Esophagus squamous epithelium (tissue), 4 donors: Measurements from ENCODE around the gene VMAC.

Experiments
- CTCF ChIP-seq, 6 experiments: fragments of 450-650 bp in 4 of 6; fragments of 200-600 bp in 2 of 6; sonication (generic) in 2 of 6; IDR thresholded peaks; one replicate each; pipeline ENCODE4 v1.5.1; 2016 to 2019; ENCODE audit warnings: antibody characterized with exemption in 6 of 6, mild to moderate bottlenecking in 4 of 6, moderate library complexity in 4 of 6
- POLR2A ChIP-seq, 4 donors: fragments of 450-650 bp; IDR thresholded peaks; one replicate each; pipeline ENCODE4 v1.6.1; 2017; ENCODE audit warnings: antibody characterized with exemption in 4 of 4, mild to moderate bottlenecking in 4 of 4, moderate library complexity in 3 of 4

DNA sequence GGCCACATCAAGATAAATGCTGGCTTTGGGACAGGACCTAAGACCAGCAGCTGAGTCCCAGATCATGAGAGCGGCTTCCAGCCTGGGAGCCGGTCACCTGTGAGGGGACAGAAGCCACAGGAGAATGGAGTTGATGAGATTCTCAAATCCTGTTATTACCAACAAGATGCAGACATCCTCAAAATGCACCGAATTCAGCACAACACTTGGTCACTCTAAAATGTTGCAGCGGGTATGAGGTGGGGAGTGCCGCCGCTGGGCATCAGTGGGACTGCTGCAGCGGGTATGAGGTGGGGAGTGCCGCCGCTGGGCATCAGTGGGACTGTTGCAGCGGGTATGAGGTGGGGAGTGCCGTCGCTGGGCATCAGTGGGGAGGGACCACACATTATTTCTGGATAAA is 52.1 kb downstream of the VMAC start:
- TF ChIP-seq CTCF (IDR thresholded peaks at IDR 0.05) = no peak
- TF ChIP-seq POLR2A (IDR thresholded peaks at IDR 0.05) = no peak
